A673 (cell line): ENCODE data around the gene GCNT4. TPM values are rescaled to one million over a fixed set of nuclear protein-coding genes. Genes with fewer than 3 reads are reported as not detected.
A peak's percentile ranks its signal among the peaks of the same experiment; 100 is the strongest.

Source experiments
- BruUV-seq: library from RNA; stranded (reverse); fragments of 400-500 nt; replicated peaks from 2 replicates; lab custom pipeline; 2021; lab: Mats Ljungman, UMichigan
- CTCF ChIA-PET: fragments of 300-600 bp; sonication (Branson Sonifier 250); formaldehyde crosslinking; loops from one replicate; lab custom pipeline; 2022; ENCODE audit warnings: antibody characterized with exemption; lab: Charles Lee
- POLR2A ChIA-PET: fragments of 300-600 bp; sonication (Branson Sonifier 250); formaldehyde crosslinking; loops from one replicate; lab custom pipeline; 2022; ENCODE audit warnings: antibody characterized with exemption; ENCODE audit not compliant: low non-redundant PET; lab: Charles Lee
- DNase-seq: peaks from one replicate; pipeline ENCODE4 v3.0.0-alpha.2; 2015; ENCODE audit warnings: low spot score
- H3K27ac ChIP-seq: fragments of 200-600 bp; sonication (generic); 2 replicates; pipeline ENCODE4 v1.5.1; 2016; ENCODE audit warnings: mixed run types, low read depth, mild to moderate bottlenecking, mixed read lengths, antibody characterized with exemption, low read length; ENCODE audit not compliant: poor library complexity, severe bottlenecking
- H3K27me3 ChIP-seq: fragments of 200-600 bp; sonication (generic); replicated peaks from 2 replicates; pipeline ENCODE4 v1.6.1; 2017; ENCODE audit warnings: mixed run types, low read depth, mild to moderate bottlenecking, mixed read lengths, antibody characterized with exemption, low read length; ENCODE audit not compliant: insufficient read depth, poor library complexity
- H3K36me3 ChIP-seq: fragments of 200-600 bp; sonication (generic); 2 replicates; pipeline ENCODE4 v1.6.1; 2016; ENCODE audit warnings: mixed run types, mild to moderate bottlenecking, mixed read lengths, antibody characterized with exemption, low read length; ENCODE audit not compliant: insufficient read depth, poor library complexity, severe bottlenecking
- H3K4me1 ChIP-seq: fragments of 200-600 bp; sonication (generic); 2 replicates; pipeline ENCODE4 v1.6.1; 2017; ENCODE audit warnings: mixed run types, mild to moderate bottlenecking, mixed read lengths, antibody characterized with exemption, low read length; ENCODE audit not compliant: insufficient read depth, poor library complexity, severe bottlenecking
- H3K4me3 ChIP-seq: fragments of 200-600 bp; sonication (generic); 2 replicates; pipeline ENCODE4 v1.5.1; 2016; ENCODE audit warnings: low read depth, mixed run types, mild to moderate bottlenecking, mixed read lengths, low read length; ENCODE audit not compliant: poor library complexity, severe bottlenecking
- H3K9me3 ChIP-seq: fragments of 200-600 bp; sonication (generic); 2 replicates; pipeline ENCODE4 v1.6.1; 2016; ENCODE audit warnings: mixed run types, low read depth, mild to moderate bottlenecking, mixed read lengths, antibody characterized with exemption, low read length; ENCODE audit not compliant: poor library complexity, severe bottlenecking
- EZH2 ChIP-seq: fragments of 200-600 bp; sonication (generic); IDR thresholded peaks from 2 replicates; pipeline ENCODE4 v1.6.1; 2017; ENCODE audit warnings: borderline replicate concordance, low read depth, mild to moderate bottlenecking, mixed read lengths, antibody characterized with exemption, low read length; ENCODE audit not compliant: poor library complexity, severe bottlenecking
- intact Hi-C: fragments of 100-400 bp; cut with micrococcal nuclease; formaldehyde crosslinking; loops from one replicate; pipeline ENCODE4 v1.10.0; 2022; ENCODE audit not compliant: unreplicated experiment
- total RNA-seq: library from RNA; stranded (reverse); gene quantifications from 2 replicates; pipeline ENCODE4 v1.2.3, GENCODE V29; 2021
- TF ChIP-seq, protein P1 (sequence below): fragments of 300-800, 200-600 bp; sonication (generic); conservative IDR thresholded peaks from 2 replicates; pipeline ENCODE4 v1.5.1; 2017; ENCODE audit warnings: low read depth, mild to moderate bottlenecking, antibody characterized with exemption, low read length, moderate library complexity, mixed read lengths

The GCNT4 gene
- total RNA-seq, 1 experiment from 2014 or later: 2.5 TPM

DNA sequence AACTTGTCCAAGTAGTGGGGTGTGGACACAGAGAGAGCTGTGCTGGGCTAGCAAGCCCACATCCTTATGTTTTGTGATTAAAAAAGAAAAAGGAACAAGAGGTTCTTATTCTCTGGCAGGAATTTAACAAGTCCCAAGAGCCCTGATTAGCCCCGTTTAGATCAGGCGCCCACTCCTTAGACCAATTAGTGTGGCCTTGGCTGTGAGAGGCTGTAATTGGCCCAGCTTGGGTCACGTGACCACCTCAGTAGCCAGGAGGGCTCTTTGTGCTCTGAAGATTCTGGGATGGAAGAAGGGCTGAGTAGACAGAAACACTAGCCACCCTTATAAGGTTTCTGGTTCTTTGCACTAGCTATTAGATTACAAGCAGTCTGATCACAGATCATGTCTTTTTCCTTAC lies 31.1 kb downstream of the GCNT4 start:
- TF ChIP-seq, protein P1, sequence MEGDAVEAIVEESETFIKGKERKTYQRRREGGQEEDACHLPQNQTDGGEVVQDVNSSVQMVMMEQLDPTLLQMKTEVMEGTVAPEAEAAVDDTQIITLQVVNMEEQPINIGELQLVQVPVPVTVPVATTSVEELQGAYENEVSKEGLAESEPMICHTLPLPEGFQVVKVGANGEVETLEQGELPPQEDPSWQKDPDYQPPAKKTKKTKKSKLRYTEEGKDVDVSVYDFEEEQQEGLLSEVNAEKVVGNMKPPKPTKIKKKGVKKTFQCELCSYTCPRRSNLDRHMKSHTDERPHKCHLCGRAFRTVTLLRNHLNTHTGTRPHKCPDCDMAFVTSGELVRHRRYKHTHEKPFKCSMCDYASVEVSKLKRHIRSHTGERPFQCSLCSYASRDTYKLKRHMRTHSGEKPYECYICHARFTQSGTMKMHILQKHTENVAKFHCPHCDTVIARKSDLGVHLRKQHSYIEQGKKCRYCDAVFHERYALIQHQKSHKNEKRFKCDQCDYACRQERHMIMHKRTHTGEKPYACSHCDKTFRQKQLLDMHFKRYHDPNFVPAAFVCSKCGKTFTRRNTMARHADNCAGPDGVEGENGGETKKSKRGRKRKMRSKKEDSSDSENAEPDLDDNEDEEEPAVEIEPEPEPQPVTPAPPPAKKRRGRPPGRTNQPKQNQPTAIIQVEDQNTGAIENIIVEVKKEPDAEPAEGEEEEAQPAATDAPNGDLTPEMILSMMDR: no peak
- TF ChIP-seq EZH2: no peak
- H3K4me3 ChIP-seq: no peak overlapping the region
- ChIA-PET CTCF (no interaction called here), POLR2A (no interaction called here)
- intact Hi-C loops: no loop called here
- peaks cover 4% of the 10 kb centered on the region for H3K4me1 ChIP-seq
- no peak overlapping the region for H3K27ac ChIP-seq
- no peaks in the 10 kb centered on the region for H3K27me3 ChIP-seq
- DNase-seq: peak; percentile 74
- no TSS peak for BruUV-seq
- no peaks in the 10 kb centered on the region for H3K36me3 ChIP-seq
- no peaks in the 10 kb centered on the region for H3K9me3 ChIP-seq

DNA sequence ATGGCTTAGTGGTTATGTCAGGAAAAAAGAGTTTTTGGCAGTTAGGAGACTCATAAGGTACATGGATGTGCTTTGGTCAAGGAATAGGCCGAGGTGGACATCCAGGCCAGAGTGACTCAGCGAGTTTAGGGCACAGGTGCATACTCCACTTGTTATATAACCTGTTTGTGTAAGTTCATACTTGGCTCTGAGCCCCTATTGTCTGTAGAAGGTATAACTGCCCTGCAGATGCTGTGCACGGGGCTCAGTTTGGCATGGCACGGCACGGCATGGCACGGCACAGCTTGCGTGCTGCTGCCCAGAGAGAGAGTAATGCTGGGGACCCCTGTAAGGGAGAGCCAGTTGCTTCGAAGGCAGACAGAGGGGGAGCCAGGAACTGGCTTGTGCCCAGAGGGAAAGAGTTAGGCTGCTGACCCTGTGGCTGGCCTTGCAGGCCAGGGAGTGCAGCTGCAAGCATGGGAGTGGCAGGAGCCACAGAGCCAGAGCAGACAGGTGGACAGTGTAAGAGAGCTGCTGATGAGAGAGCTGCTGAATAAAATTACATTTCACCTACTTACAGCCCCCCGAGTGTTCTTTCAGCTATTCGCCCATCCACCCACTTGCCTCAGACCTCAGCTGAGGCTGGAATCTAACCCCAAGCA lies 32.2 kb downstream of the GCNT4 start:
- no peaks in the 10 kb centered on the region for H3K9me3 ChIP-seq
- CTCF ChIA-PET: no interaction called here
- peaks cover 4% of the 10 kb centered on the region for H3K4me1 ChIP-seq
- DNase-seq: no peak
- TF ChIP-seq, protein P1: no peak
- no peak for TF ChIP-seq EZH2
- intact Hi-C loops: no loop called here
- no TSS peak for BruUV-seq
- no peaks in the 10 kb centered on the region for H3K27me3 ChIP-seq
- POLR2A ChIA-PET: no interaction called here
- no peak overlapping the region for H3K4me3 ChIP-seq
- no peak overlapping the region for H3K27ac ChIP-seq
- no peaks in the 10 kb centered on the region for H3K36me3 ChIP-seq

DNA sequence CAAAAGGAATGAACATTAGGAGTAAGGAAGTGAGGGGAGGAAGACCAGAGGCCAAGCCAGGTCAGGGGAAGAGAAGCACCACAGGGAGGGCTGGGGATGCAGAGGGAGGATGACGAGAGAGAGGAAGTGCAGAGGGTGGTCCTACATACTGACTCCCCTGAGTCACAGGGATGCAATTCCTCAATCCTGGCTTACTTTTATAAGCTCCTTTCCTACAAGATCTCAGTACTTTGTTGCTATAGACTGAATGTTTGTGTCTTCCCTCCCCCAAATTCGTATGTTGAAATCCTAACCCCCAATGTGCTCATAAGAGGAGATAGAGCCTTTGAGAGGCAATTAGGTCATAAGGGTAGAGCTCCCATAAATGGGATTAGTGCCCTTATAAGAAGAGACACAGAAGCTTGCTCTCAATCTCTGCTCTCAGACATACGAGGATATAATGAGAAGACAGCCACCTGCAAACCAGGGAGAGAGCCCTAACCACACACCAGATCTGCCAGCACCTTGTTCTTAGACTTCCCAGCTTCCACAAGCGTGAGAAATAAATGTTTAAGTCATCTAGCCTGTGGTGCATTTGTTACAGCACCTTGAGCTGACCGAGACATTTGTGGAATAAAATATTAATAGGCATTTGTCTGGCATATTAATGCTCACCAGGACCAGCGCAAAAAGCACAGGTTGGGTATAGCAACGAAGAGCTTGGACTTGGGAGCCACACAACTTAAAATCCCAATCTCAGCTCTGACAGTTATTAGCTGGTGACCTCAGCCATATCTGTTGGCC lies 33.4 kb downstream of the GCNT4 start:
- Histone ChIP-seq H3K27ac (no peak overlapping the region), H3K27me3 (no peaks in the 10 kb centered on the region), H3K9me3 (no peaks in the 10 kb centered on the region), H3K4me3 (no peak overlapping the region), H3K36me3 (no peaks in the 10 kb centered on the region), H3K4me1 (peaks cover 4% of the 10 kb centered on the region)
- DNase-seq: no peak
- ChIA-PET POLR2A (no interaction called here), CTCF (interaction anchor here (0.5 kb wide), 1 partner anchor 31 kb away, joined by 3 read pairs; no protein-coding TSS in a partner anchor)
- no peak for TF ChIP-seq EZH2
- TF ChIP-seq, protein P1: no peak
- intact Hi-C loops: no loop called here
- no TSS peak for BruUV-seq
